Measurements from ENCODE around the gene TET3.
"Not testable (repeated sequence)": the region's sequence is repeated elsewhere in the genome, so short reads cannot be mapped to it uniquely, and the experiment has no call there.

TET3 gene

DNA sequence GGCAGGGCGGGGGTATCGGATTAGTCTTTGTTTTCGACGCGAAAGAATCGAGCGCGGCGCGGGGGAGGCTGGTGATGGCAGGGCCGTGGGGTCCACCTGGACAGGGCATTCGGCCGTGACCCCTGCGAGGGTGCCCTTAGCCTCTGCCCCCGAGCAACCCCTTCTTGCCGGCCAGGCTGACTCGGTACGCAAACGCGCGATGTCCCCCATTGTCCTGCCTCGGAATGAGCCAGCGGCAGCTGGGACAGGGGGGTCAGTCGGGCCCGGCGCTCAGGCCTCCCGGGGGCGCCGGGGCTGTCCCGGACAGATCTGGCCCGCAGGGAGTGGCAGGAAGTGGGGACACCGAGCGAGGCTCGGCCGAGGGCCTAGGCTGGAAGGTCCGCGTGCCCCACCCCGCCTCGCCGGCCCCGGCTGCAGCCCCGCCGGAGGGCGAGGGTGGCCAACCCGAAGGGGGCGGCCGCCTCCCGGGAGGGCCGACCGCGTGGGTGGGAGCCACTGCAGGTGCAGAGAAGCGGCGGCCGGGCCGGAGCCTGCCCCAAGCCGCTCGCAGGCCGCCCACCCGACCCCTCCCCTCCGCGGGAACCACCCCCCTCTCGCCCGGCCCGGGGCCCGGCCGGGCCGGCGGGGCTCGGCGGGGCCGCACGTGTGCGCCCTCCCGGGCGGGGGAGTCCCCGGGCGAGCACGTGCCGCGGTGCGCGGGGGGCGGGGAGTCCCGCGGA is at the start of gene TET3:
TET3 (plus strand) TSS at position 708 of the 719 bp plus-strand sequence. CDS start 1,494 bp downstream, outside the sequence.
- TF ChIP-seq, protein P1, sequence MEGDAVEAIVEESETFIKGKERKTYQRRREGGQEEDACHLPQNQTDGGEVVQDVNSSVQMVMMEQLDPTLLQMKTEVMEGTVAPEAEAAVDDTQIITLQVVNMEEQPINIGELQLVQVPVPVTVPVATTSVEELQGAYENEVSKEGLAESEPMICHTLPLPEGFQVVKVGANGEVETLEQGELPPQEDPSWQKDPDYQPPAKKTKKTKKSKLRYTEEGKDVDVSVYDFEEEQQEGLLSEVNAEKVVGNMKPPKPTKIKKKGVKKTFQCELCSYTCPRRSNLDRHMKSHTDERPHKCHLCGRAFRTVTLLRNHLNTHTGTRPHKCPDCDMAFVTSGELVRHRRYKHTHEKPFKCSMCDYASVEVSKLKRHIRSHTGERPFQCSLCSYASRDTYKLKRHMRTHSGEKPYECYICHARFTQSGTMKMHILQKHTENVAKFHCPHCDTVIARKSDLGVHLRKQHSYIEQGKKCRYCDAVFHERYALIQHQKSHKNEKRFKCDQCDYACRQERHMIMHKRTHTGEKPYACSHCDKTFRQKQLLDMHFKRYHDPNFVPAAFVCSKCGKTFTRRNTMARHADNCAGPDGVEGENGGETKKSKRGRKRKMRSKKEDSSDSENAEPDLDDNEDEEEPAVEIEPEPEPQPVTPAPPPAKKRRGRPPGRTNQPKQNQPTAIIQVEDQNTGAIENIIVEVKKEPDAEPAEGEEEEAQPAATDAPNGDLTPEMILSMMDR (IDR thresholded peaks at IDR 0.05; ENCODE audit: low read depth, low read length), result no peak
- in situ Hi-C loops (cut with HindIII; ENCODE audit: low sequenced_read_pairs), result no loop called here
- peak within 1 kb of the TSS; percentile 54 for H3K4me3 ChIP-seq (ENCODE audit: low read depth, low read length)
- DNase-seq (ENCODE audit: low read depth, low spot score), result no peak

DNA sequence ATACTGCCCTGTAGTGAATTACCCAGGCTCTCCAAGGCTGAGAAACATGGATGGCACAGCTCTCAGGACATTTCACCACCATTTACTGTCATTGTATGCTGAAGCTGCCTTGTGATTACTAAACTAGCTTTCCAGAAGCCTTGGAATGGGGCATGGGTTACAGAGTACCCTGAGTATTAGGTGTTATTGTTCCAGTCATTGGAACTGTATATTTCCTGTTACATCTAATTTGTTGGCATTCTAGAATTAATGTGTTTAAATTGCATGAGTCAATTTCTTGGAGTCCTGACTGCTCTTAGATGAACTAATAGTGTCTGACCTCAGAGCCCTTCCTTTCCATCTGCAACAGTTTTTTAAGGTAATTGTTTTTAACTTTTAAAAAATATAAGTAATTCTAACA is 49.1 kb upstream of the TET3 start:
- in situ Hi-C loops (cut with HindIII; ENCODE audit: low sequenced_read_pairs), result no loop called here
- TF ChIP-seq, protein P1 (IDR thresholded peaks at IDR 0.05; ENCODE audit: low read depth, low read length), result no peak
- no peak for DNase-seq (ENCODE audit: low read depth, low spot score)
- no peak overlapping the region for H3K4me3 ChIP-seq (ENCODE audit: low read depth, low read length)

GRCh38 chr2:73937103-73937885 is 47.4 kb upstream of the TET3 start:
- peak; percentile 17 for DNase-seq (ENCODE audit: low read depth, low spot score)
- TF ChIP-seq, protein P1 (IDR thresholded peaks at IDR 0.05; ENCODE audit: low read depth, low read length), result no peak
- H3K4me3 ChIP-seq (ENCODE audit: low read depth, low read length), result no peak overlapping the region
- in situ Hi-C loops (cut with HindIII; ENCODE audit: low sequenced_read_pairs), result no loop called here

GRCh38 chr2:73937899-73938298 is 46.8 kb upstream of the TET3 start:
- in situ Hi-C loops (cut with HindIII; ENCODE audit: low sequenced_read_pairs), result no loop called here
- TF ChIP-seq, protein P1 (IDR thresholded peaks at IDR 0.05; ENCODE audit: low read depth, low read length), result no peak
- no peak for DNase-seq (ENCODE audit: low read depth, low spot score)
- no peak overlapping the region for H3K4me3 ChIP-seq (ENCODE audit: low read depth, low read length)

DNA sequence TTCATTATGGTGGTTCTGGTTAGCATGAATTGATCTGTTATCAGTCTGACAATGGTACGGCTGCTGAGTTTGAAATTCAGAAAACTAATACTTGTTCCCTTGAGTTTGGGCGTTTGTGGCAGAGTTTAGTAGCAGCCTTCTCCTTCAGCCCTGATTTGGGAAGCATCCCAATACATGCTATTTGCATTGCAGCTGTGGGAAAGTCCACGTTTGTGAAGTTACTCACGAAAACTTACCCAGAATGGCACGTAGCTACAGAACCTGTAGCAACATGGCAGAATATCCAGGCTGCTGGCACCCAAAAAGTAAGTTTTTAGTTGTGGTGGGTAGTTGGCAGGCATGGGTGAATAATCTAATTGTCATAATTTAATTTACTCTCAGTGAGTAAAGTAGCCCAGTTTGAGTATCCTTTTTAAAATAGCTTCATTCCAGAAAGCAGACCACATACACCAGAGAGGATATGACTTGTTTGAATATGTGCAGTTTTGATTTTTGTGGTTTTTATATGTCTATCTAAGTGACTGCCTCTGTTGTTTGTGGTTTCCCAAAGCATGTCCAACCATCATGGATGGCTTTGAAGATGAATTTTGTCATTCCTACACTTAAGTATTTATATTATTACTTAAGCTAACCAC is 45.9 kb upstream of the TET3 start:
- DNase-seq (ENCODE audit: low read depth, low spot score), result peak; percentile 83
- no peak overlapping the region for H3K4me3 ChIP-seq (ENCODE audit: low read depth, low read length)
- TF ChIP-seq, protein P1 (IDR thresholded peaks at IDR 0.05; ENCODE audit: low read depth, low read length), result no peak
- in situ Hi-C loops (cut with HindIII; ENCODE audit: low sequenced_read_pairs), result no loop called here

- no peak overlapping the region for H3K4me3 ChIP-seq (ENCODE audit: low read depth, low read length)
- DNase-seq (ENCODE audit: low read depth, low spot score), result no peak
- in situ Hi-C loops (cut with HindIII; ENCODE audit: low sequenced_read_pairs), result no loop called here
- TF ChIP-seq, protein P1 (IDR thresholded peaks at IDR 0.05; ENCODE audit: low read depth, low read length), result peak; percentile 16
Measured at GRCh38 chr2:73939419-73939818, 45.3 kb upstream of the TET3 start.

DNA sequence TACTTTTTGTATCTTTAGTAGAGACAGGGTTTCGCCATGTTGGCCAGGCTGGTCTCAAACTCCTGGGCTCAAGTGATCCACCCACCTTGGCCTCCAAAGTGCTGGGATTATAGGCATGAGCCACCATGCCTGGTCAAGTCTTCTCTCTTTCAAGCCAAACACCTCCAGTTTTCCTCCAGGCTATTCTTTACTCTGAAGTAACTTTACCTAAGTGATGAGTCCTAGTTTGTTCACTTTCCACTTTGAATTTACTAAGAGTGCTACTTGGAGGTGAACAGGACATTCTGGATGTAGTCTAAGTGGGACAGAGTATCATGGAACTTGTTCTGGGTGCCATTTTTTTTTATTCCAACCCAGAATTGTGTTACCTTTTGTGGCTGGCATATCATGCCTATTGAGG is 44.6 kb upstream of the TET3 start:
- DNase-seq (ENCODE audit: low read depth, low spot score); in situ Hi-C loops (cut with HindIII; ENCODE audit: low sequenced_read_pairs); H3K4me3 ChIP-seq (ENCODE audit: low read depth, low read length): not testable (repeated sequence)

Measured in astrocyte of the spinal cord (primary cell).